OCI-LY3 (cell line): Measurements from ENCODE around the gene NUP153.

Experiments used
- CTCF ChIP-seq: fragments of 200-600, 300-600 bp; sonication (generic); IDR thresholded peaks from 2 replicates; pipeline ENCODE4 v1.5.1; 2014; ENCODE audit warnings: antibody characterized with exemption, low read length, low read depth
- EZH2phosphoT487 ChIP-seq: fragments of 200-600 bp; shearing (Covaris generic); IDR thresholded peaks from 2 replicates; pipeline ENCODE4 v1.6.1; 2018; ENCODE audit warnings: antibody characterized with exemption, mixed run types, low read depth

DNA sequence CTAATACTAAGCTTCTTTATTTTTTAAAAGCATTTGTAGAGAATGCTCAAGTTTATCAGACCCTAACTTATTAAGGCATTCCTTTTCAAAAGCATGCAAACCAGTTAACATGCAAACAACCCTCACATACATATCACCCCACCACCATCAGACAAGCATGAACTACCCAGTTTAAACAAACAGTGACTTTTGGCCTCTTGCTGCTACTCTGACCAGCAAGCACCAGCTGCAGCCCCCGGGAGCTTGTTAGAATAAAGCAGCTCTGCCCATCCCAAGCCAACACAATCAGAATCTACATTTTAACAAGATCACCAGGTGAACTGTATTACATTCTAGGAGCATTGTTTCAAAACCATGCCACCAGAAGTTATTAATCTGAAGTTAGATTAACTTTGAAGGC is 5.9 kb upstream of the NUP153 start:
- TF ChIP-seq CTCF (no peak), EZH2phosphoT487 (no peak)
